Measurements from ENCODE around the gene CCNT1.

GRCh38 chr12:48671231-48671856 lies 45.2 kb downstream of the CCNT1 start:
- TF ChIP-seq CTCF (IDR thresholded peaks at IDR 0.05), result no peak
- no peak for TF ChIP-seq POLR2A (IDR thresholded peaks at IDR 0.05)
- no peak for TF ChIP-seq POLR2AphosphoS5 (IDR thresholded peaks at IDR 0.05)
- no peak for TF ChIP-seq EP300 (IDR thresholded peaks at IDR 0.05)

Measured in gastroesophageal sphincter (tissue), 3 donors.